ENCODE measurements around the gene PNPLA1.

DNA sequence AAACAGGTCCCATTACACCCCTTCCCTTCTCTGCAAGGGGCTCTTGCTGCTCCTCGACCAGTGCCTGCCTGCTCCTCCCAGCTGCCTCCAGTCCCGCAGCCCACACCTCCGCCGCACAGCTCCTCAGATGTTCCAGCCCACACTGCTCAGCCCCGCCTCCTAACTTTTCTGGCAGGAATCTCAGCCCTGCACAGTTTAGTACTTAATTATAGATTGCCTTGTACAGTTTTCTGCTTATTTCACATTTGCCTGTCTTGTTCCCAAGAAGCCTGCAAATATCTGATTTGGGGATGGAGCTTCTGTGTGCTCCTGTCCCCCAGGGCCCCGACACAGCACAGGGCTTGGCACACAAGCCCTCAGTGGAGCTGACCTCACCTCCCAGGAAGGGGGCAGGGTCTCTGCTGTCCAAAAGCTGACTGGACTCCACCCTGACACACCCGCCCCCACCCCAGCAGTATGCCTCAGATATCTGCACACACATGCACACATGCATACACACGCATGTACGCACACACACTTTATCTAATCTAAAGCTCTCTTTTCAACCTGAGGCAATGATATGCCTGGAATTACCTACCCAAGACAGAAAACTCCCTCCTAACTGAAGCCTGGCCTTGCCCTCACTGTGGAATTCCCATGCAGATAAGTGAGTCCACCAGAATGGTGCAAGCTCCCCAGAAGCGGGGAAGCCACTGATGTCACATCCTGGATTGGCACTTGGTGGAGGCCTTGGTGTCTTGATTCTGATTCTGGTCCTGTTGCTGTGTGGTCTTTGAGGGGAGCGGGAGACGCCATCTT lies 1.2 kb upstream of the PNPLA1 start:
- TF ChIP-seq, protein P1, sequence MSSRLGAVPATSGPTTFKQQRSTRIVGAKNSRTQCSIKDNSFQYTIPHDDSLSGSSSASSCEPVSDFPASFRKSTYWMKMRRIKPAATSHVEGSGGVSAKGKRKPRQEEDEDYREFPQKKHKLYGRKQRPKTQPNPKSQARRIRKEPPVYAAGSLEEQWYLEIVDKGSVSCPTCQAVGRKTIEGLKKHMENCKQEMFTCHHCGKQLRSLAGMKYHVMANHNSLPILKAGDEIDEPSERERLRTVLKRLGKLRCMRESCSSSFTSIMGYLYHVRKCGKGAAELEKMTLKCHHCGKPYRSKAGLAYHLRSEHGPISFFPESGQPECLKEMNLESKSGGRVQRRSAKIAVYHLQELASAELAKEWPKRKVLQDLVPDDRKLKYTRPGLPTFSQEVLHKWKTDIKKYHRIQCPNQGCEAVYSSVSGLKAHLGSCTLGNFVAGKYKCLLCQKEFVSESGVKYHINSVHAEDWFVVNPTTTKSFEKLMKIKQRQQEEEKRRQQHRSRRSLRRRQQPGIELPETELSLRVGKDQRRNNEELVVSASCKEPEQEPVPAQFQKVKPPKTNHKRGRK (CRISPR knock-in tag; IDR thresholded peaks at IDR 0.05; ENCODE audit: borderline replicate concordance) = no peak
- TF ChIP-seq, protein P2, sequence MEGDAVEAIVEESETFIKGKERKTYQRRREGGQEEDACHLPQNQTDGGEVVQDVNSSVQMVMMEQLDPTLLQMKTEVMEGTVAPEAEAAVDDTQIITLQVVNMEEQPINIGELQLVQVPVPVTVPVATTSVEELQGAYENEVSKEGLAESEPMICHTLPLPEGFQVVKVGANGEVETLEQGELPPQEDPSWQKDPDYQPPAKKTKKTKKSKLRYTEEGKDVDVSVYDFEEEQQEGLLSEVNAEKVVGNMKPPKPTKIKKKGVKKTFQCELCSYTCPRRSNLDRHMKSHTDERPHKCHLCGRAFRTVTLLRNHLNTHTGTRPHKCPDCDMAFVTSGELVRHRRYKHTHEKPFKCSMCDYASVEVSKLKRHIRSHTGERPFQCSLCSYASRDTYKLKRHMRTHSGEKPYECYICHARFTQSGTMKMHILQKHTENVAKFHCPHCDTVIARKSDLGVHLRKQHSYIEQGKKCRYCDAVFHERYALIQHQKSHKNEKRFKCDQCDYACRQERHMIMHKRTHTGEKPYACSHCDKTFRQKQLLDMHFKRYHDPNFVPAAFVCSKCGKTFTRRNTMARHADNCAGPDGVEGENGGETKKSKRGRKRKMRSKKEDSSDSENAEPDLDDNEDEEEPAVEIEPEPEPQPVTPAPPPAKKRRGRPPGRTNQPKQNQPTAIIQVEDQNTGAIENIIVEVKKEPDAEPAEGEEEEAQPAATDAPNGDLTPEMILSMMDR (IDR thresholded peaks at IDR 0.05) = no peak
- TF ChIP-seq CBFB (CRISPR knock-in tag; IDR thresholded peaks at IDR 0.05; ENCODE audit: low read depth) = no peak
- TF ChIP-seq, protein P3, sequence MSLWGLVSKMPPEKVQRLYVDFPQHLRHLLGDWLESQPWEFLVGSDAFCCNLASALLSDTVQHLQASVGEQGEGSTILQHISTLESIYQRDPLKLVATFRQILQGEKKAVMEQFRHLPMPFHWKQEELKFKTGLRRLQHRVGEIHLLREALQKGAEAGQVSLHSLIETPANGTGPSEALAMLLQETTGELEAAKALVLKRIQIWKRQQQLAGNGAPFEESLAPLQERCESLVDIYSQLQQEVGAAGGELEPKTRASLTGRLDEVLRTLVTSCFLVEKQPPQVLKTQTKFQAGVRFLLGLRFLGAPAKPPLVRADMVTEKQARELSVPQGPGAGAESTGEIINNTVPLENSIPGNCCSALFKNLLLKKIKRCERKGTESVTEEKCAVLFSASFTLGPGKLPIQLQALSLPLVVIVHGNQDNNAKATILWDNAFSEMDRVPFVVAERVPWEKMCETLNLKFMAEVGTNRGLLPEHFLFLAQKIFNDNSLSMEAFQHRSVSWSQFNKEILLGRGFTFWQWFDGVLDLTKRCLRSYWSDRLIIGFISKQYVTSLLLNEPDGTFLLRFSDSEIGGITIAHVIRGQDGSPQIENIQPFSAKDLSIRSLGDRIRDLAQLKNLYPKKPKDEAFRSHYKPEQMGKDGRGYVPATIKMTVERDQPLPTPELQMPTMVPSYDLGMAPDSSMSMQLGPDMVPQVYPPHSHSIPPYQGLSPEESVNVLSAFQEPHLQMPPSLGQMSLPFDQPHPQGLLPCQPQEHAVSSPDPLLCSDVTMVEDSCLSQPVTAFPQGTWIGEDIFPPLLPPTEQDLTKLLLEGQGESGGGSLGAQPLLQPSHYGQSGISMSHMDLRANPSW (CRISPR knock-in tag; conservative IDR thresholded peaks at IDR 0.05; ENCODE audit: low read depth) = no peak
- no peak for TF ChIP-seq GRHL2 (CRISPR knock-in tag; IDR thresholded peaks at IDR 0.05; ENCODE audit: insufficient replicate concordance, severe bottlenecking)
- no peak for TF ChIP-seq KAT7 (CRISPR knock-in tag; IDR thresholded peaks at IDR 0.05; ENCODE audit: borderline replicate concordance)
- no peak for TF ChIP-seq ETV6 (CRISPR knock-in tag; IDR thresholded peaks at IDR 0.05)
- TF ChIP-seq, protein P4, sequence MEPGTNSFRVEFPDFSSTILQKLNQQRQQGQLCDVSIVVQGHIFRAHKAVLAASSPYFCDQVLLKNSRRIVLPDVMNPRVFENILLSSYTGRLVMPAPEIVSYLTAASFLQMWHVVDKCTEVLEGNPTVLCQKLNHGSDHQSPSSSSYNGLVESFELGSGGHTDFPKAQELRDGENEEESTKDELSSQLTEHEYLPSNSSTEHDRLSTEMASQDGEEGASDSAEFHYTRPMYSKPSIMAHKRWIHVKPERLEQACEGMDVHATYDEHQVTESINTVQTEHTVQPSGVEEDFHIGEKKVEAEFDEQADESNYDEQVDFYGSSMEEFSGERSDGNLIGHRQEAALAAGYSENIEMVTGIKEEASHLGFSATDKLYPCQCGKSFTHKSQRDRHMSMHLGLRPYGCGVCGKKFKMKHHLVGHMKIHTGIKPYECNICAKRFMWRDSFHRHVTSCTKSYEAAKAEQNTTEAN (CRISPR knock-in tag; IDR thresholded peaks at IDR 0.05) = no peak
- no peak for TF ChIP-seq CREB1 (CRISPR knock-in tag; IDR thresholded peaks at IDR 0.05)
- no peak for TF ChIP-seq EMX1 (CRISPR knock-in tag; IDR thresholded peaks at IDR 0.05)
- TF ChIP-seq MYBL2 (CRISPR knock-in tag; IDR thresholded peaks at IDR 0.05) = no peak
- TF ChIP-seq, protein P5, sequence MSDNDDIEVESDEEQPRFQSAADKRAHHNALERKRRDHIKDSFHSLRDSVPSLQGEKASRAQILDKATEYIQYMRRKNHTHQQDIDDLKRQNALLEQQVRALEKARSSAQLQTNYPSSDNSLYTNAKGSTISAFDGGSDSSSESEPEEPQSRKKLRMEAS (CRISPR knock-in tag; IDR thresholded peaks at IDR 0.05) = no peak

Data from WTC11 (cell line).